CD14-positive monocyte (primary cell): ENCODE data around the gene CLPX. TPM values are rescaled to one million over a fixed set of nuclear protein-coding genes. Genes with fewer than 3 reads are reported as not detected.

Experiments used
- DNase-seq, 3 donors: peaks; one replicate each; pipeline ENCODE4 v3.0.0-alpha.2; 2011 to 2022
- H2AFZ ChIP-seq: 2 replicates; pipeline ENCODE4 v1.6.0; 2012; ENCODE audit warnings: mild to moderate bottlenecking, low read depth, low read length, inconsistent platforms; ENCODE audit not compliant: insufficient read depth, poor library complexity, severe bottlenecking
- H3K27ac ChIP-seq, 2 donors: 1 replicate in 1 of 2; 2 replicates in 1 of 2; pipeline ENCODE4 v1.5.1; 2012 to 2013; ENCODE audit warnings: low read length in 2 of 2, control low read depth in 1 of 2, inconsistent platforms in 1 of 2, low read depth in 1 of 2, mild to moderate bottlenecking in 1 of 2
- H3K27me3 ChIP-seq, 2 donors: one replicate each; pipeline versions ENCODE4 v1.6.0 to v1.6.1; 2011 to 2013; ENCODE audit warnings: low read length in 2 of 2; ENCODE audit not compliant: control insufficient read depth in 2 of 2, insufficient read depth in 2 of 2
- H3K36me3 ChIP-seq, 2 donors: replicated peaks in 1 of 2; 1 replicate in 1 of 2; 2 replicates in 1 of 2; pipeline versions ENCODE4 v1.5.1 to v1.6.1; 2012 to 2013; ENCODE audit warnings: low read length in 2 of 2, control low read depth in 1 of 2, inconsistent platforms in 1 of 2, mild to moderate bottlenecking in 1 of 2; ENCODE audit not compliant: insufficient read depth in 2 of 2, control insufficient read depth in 1 of 2
- H3K4me1 ChIP-seq, 2 donors: 1 replicate in 1 of 2; 2 replicates in 1 of 2; pipeline versions ENCODE4 v1.5.1 to v1.6.1; 2012 to 2013; ENCODE audit warnings: low read length in 2 of 2, control low read depth in 1 of 2, inconsistent platforms in 1 of 2, mild to moderate bottlenecking in 1 of 2, moderate library complexity in 1 of 2; ENCODE audit not compliant: insufficient read depth in 2 of 2, control insufficient read depth in 1 of 2
- H3K4me2 ChIP-seq: replicated peaks from 2 replicates; pipeline ENCODE3; 2012; ENCODE audit warnings: low read length, moderate library complexity, mild to moderate bottlenecking; ENCODE audit not compliant: poor library complexity, severe bottlenecking; ENCODE audit errors: extremely low read depth
- H3K4me3 ChIP-seq, 3 experiments: fragments of 200-600 bp in 1 of 3; sonication (generic) in 1 of 3; replicated peaks in 1 of 3; 1 replicate in 2 of 3; 2 replicates in 1 of 3; pipeline ENCODE4 v1.5.1; 2011 to 2013; ENCODE audit warnings: low read length in 3 of 3, mild to moderate bottlenecking in 3 of 3, control low read depth in 2 of 3, low read depth in 2 of 3, inconsistent platforms in 1 of 3, moderate library complexity in 1 of 3
- H3K79me2 ChIP-seq: 2 replicates; pipeline ENCODE4 v1.6.0; 2012; ENCODE audit warnings: mild to moderate bottlenecking, control low read depth, inconsistent platforms, low read length, moderate library complexity; ENCODE audit not compliant: insufficient read depth
- H3K9ac ChIP-seq: 2 replicates; pipeline ENCODE4 v1.6.0; 2017; ENCODE audit warnings: low read length, mild to moderate bottlenecking; ENCODE audit not compliant: insufficient read depth, poor library complexity, severe bottlenecking
- H3K9me3 ChIP-seq, 2 donors: replicated peaks in 1 of 2; 1 replicate in 1 of 2; 2 replicates in 1 of 2; pipeline versions ENCODE4 v1.5.1 to v1.6.1; 2012 to 2013; ENCODE audit warnings: low read length in 2 of 2, control low read depth in 1 of 2; ENCODE audit not compliant: control insufficient read depth in 1 of 2, insufficient read depth in 1 of 2
- H4K20me1 ChIP-seq: 2 replicates; pipeline ENCODE4 v1.6.0; 2012; ENCODE audit warnings: mild to moderate bottlenecking, low read length, control low read depth, moderate library complexity; ENCODE audit not compliant: insufficient read depth
- H3K27ac Mint-ChIP-seq, 7 donors: one replicate each; pipeline ENCODE4 v1.8.0; 2020; ENCODE audit warnings: mild to moderate bottlenecking in 7 of 7, mixed read lengths in 7 of 7, moderate library complexity in 6 of 7, inconsistent platforms in 2 of 7
- H3K27me3 Mint-ChIP-seq, 3 donors: one replicate each; pipeline ENCODE4 v1.8.0; 2021 to 2022; ENCODE audit warnings: low read depth in 3 of 3, mild to moderate bottlenecking in 3 of 3, mixed read lengths in 3 of 3, moderate library complexity in 3 of 3, inconsistent platforms in 1 of 3
- H3K36me3 Mint-ChIP-seq, 2 donors: one replicate each; pipeline ENCODE4 v1.8.0; 2020; ENCODE audit warnings: mixed read lengths in 2 of 2, inconsistent platforms in 1 of 2, mild to moderate bottlenecking in 1 of 2
- H3K4me1 Mint-ChIP-seq: one replicate; pipeline ENCODE4 v1.8.0; 2020; ENCODE audit warnings: mild to moderate bottlenecking, mixed read lengths
- H3K4me3 Mint-ChIP-seq, 2 donors: one replicate each; pipeline ENCODE4 v1.8.0; 2020; ENCODE audit warnings: mild to moderate bottlenecking in 2 of 2, mixed read lengths in 2 of 2, moderate library complexity in 1 of 2
- H3K9me3 Mint-ChIP-seq, 7 donors: one replicate each; pipeline ENCODE4 v1.8.0; 2020 to 2022; ENCODE audit warnings: mixed read lengths in 7 of 7, mild to moderate bottlenecking in 6 of 7, moderate library complexity in 6 of 7, inconsistent platforms in 2 of 7
- CTCF ChIP-seq: fragments of 200-600 bp; IDR thresholded peaks from one replicate; pipeline ENCODE4 v1.8.0; 2022; ENCODE audit warnings: antibody characterized with exemption, mild to moderate bottlenecking
- WGBS: methylation state at CpG from one replicate; pipeline ENCODE4 v1.1.5; 2013; ENCODE audit warnings: missing lambda C conversion rate; ENCODE audit not compliant: insufficient coverage; 5-methylcytosine and 5-hydroxymethylcytosine counted together
- intact Hi-C, 2 donors: fragments of 100-400 bp; cut with micrococcal nuclease; formaldehyde crosslinking; loops; one replicate each; pipeline versions ENCODE4 v1.15.0 to v1.15.1; 2023
- polyA plus RNA-seq, 3 donors: library from polyadenylated mRNA; depleted of rRNA in 1 of 3; unstranded in 2 of 3; stranded (reverse) in 1 of 3; fragments of 300-500 nt in 2 of 3; fragments of >200 nt in 1 of 3; fragmentation: Illumina TruSeq in 2 of 3; gene quantifications; 1 replicate in 2 of 3; 2 replicates in 1 of 3; pipeline ENCODE4 v1.2.3, GENCODE V29; 2012 to 2021

The CLPX gene
- polyA plus RNA-seq, 3 donors, result 15.2 to 24.9 (median 20.0) TPM

- under 1% methylated on average over 41 of the region's 45 CpGs for WGBS
- H3K27me3 ChIP-seq, result no peaks in the 10 kb centered on the region
- peaks cover 32% of the 10 kb centered on the region for H3K79me2 ChIP-seq
- H3K4me1 Mint-ChIP-seq, result peaks cover 24% of the 10 kb centered on the region
- peaks cover 22% of the 10 kb centered on the region for H4K20me1 ChIP-seq
- H2AFZ ChIP-seq, result peak within 1 kb of the TSS; percentile 96
- H3K27ac Mint-ChIP-seq, result peak within 1 kb of the TSS; percentile 89 to 94 (median 92)
- no peak for TF ChIP-seq CTCF
- H3K4me2 ChIP-seq, result peak within 1 kb of the TSS; percentile 93
- H3K27me3 Mint-ChIP-seq, result no peaks in the 10 kb centered on the region
- peaks cover 4 to 14% (median 8%) of the 10 kb centered on the region in 7 donors for H3K9me3 Mint-ChIP-seq
- H3K4me1 ChIP-seq, result peaks cover 10 to 17% of the 10 kb centered on the region in 2 donors
- H3K36me3 Mint-ChIP-seq, result peaks cover 16 to 17% of the 10 kb centered on the region in 2 donors
- DNase-seq, result peak; percentile 79 to 84 (median 80)
- intact Hi-C loops, result no loop called here
- peaks cover 9 to 11% of the 10 kb centered on the region in 2 donors for H3K36me3 ChIP-seq
- peak within 1 kb of the TSS; percentile 49 to 85 (median 67) for H3K4me3 ChIP-seq
- peak within 1 kb of the TSS; percentile 85 for H3K9ac ChIP-seq
- H3K9me3 ChIP-seq, result peaks cover 0 to 4% of the 10 kb centered on the region in 2 donors
- peak within 1 kb of the TSS; percentile 91 to 96 for H3K4me3 Mint-ChIP-seq
- peak within 1 kb of the TSS; percentile 14 to 84 for H3K27ac ChIP-seq
Observed at GRCh38 chr15:65133548-65134200, 51.5 kb downstream of the CLPX start, which contains the start of gene PDCD7. Gene PDCD7, minus strand, starts transcription at chr15:65133808. Its CDS starts 27 bp downstream, at chr15:65133781.

- peak overlapping the region in 1 of 2 donors; percentile 84 for H3K27ac ChIP-seq
- Mint-ChIP-seq H3K36me3 (peaks cover 22 to 23% of the 10 kb centered on the region in 2 donors), H3K27me3 (peaks cover 0 to 1% (median 0%) of the 10 kb centered on the region in 3 donors), H3K9me3 (peaks cover 4 to 14% (median 8%) of the 10 kb centered on the region in 7 donors), H3K4me3 (peak overlapping the region; percentile 86 to 92), H3K4me1 (peaks cover 24% of the 10 kb centered on the region), H3K27ac (peak overlapping the region in 6 of 7 donors; percentile 46 to 89 (median 70))
- peaks cover 32% of the 10 kb centered on the region for H3K79me2 ChIP-seq
- WGBS, result under 1% methylated on average over 89 of the region's 93 CpGs
- peak overlapping the region; percentile 96 for H2AFZ ChIP-seq
- peak overlapping the region; percentile 49 to 85 (median 67) for H3K4me3 ChIP-seq
- peaks cover 0 to 4% of the 10 kb centered on the region in 2 donors for H3K9me3 ChIP-seq
- no peaks in the 10 kb centered on the region for H3K27me3 ChIP-seq
- peaks cover 22% of the 10 kb centered on the region for H4K20me1 ChIP-seq
- H3K4me2 ChIP-seq, result peak overlapping the region; percentile 93
- peaks cover 10 to 17% of the 10 kb centered on the region in 2 donors for H3K4me1 ChIP-seq
- TF ChIP-seq CTCF, result no peak
- peak overlapping the region; percentile 85 for H3K9ac ChIP-seq
- intact Hi-C loops, result no loop called here
- DNase-seq, result peak; percentile 21 to 35 (median 24)
- H3K36me3 ChIP-seq, result peaks cover 15 to 17% of the 10 kb centered on the region in 2 donors
Observed at GRCh38 chr15:65132878-65133547, 52.1 kb downstream of the CLPX start.
